ENCODE measurements around the gene PLA2G4E. TPM values are rescaled to one million over a fixed set of nuclear protein-coding genes. Genes with fewer than 3 reads are reported as not detected.

Gene PLA2G4E
- total RNA-seq, 4 donors from 2014 or later: not detected

DNA sequence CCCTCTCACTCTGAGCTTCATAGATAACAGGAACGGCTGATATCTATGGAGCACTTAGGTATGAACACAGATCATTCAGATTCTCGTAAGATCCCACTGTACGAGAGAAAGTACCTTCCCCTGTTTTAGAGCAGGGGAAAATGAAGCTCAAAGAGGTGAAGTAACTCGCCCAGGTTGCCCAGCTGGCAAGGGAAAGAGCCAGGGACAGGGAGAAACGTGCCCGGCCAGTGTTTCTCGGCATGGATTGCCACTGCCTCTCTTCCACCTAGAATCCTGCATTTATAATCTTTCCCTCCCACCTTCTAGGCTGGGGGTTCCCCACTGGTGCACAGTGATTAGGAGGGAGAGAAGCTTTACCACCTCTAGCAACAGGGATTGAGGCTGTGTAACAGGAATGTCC lies 87.5 kb downstream of the PLA2G4E start:
- no peak for TF ChIP-seq POLR2A (IDR thresholded peaks at IDR 0.05)
- TF ChIP-seq, protein P1, sequence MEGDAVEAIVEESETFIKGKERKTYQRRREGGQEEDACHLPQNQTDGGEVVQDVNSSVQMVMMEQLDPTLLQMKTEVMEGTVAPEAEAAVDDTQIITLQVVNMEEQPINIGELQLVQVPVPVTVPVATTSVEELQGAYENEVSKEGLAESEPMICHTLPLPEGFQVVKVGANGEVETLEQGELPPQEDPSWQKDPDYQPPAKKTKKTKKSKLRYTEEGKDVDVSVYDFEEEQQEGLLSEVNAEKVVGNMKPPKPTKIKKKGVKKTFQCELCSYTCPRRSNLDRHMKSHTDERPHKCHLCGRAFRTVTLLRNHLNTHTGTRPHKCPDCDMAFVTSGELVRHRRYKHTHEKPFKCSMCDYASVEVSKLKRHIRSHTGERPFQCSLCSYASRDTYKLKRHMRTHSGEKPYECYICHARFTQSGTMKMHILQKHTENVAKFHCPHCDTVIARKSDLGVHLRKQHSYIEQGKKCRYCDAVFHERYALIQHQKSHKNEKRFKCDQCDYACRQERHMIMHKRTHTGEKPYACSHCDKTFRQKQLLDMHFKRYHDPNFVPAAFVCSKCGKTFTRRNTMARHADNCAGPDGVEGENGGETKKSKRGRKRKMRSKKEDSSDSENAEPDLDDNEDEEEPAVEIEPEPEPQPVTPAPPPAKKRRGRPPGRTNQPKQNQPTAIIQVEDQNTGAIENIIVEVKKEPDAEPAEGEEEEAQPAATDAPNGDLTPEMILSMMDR (IDR thresholded peaks at IDR 0.05): no peak
- Histone ChIP-seq H3K4me3 (replicated peaks in 1 of 3) (no peak overlapping the region), H3K4me1 (peaks cover 4 to 53% of the 10 kb centered on the region in 2 donors), H3K36me3 (no peaks in the 10 kb centered on the region), H3K27ac (peak overlapping the region in 2 of 3 donors; percentile 5 to 30), H3K9me3 (no peaks in the 10 kb centered on the region), H3K27me3 (no peaks in the 10 kb centered on the region)
- WGBS, 2 donors: 84 to 91% methylated on average over 7 of the region's 7 CpGs
- intact Hi-C loops (cut with DNase I): no loop called here
- no peak for DNase-seq

DNA sequence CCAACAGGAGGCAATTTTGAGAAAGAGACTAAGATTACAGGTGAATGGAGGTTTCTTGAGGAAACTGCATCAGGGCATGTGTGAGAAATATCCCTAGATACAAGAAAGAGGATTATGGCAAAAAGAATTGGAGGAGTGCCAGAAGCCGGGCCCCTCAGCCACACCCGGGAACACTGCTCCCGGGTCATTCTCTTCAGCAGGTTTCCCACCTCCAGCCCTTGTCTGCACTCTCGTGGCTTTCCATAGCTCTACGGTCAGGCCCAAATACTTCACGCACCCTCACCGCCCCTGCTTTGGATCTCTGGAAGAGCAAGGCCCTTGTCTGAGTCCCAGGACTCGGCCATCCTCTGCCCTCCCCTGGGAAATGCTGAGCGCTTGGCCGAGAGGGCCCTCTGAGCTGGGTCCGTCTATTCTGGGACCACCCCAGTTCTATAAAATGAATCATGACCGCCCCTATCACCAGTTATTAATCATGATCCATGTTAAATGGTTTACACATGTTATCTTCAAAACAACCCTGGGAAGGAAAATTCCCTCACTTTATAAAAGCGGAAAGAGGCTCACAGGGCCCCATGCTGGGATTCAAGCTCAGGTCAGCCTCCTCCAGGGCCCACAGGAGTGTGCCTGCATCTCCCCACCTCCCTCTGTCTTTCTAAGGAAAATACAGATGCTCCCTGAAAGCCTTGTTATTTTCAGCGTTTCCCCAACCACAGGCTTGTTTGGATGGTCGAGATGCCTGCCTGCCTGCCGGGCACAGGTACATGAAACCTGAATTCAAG lies 88.1 kb downstream of the PLA2G4E start:
- Histone ChIP-seq H3K36me3 (no peaks in the 10 kb centered on the region), H3K9me3 (no peaks in the 10 kb centered on the region), H3K27me3 (no peaks in the 10 kb centered on the region), H3K4me1 (peaks cover 4 to 59% of the 10 kb centered on the region in 2 donors), H3K27ac (peak overlapping the region in 2 of 3 donors; percentile 5 to 30), H3K4me3 (replicated peaks in 1 of 3) (no peak overlapping the region)
- no peak for TF ChIP-seq POLR2A (IDR thresholded peaks at IDR 0.05)
- TF ChIP-seq, protein P1 (IDR thresholded peaks at IDR 0.05): no peak
- 70 to 72% methylated on average over 15 to 16 of the region's 16 CpGs for WGBS, 2 donors
- intact Hi-C loops (cut with DNase I): no loop called here
- DNase-seq: no peak

GRCh38 chr15:41932101-41932500 lies 88.7 kb downstream of the PLA2G4E start:
- peaks cover 4 to 62% of the 10 kb centered on the region in 2 donors for H3K4me1 ChIP-seq
- H3K9me3 ChIP-seq: no peaks in the 10 kb centered on the region
- DNase-seq: no peak
- H3K36me3 ChIP-seq: no peaks in the 10 kb centered on the region
- H3K27ac ChIP-seq: no peak overlapping the region
- no peak overlapping the region for H3K4me3 ChIP-seq (replicated peaks in 1 of 3)
- WGBS, 2 donors: 79 to 85% methylated on average over 9 of the region's 9 CpGs
- intact Hi-C loops (cut with DNase I): no loop called here
- TF ChIP-seq, protein P1 (IDR thresholded peaks at IDR 0.05): no peak
- no peak for TF ChIP-seq POLR2A (IDR thresholded peaks at IDR 0.05)
- no peaks in the 10 kb centered on the region for H3K27me3 ChIP-seq

Other genes with a start within 250 kb of the PLA2G4E start
- 10 to 100 TPM; 25.4 to 40.5 (median 33.6) TPM for gene MAPKBP1, start 246.6 kb downstream of the PLA2G4E start, total RNA-seq
- 10 to 100 TPM; 18.8 to 36.6 (median 28.3) TPM for gene JMJD7, start 192.9 kb downstream of the PLA2G4E start, total RNA-seq
- 10 to 100 TPM in 1 of 4 donors, 1 to 10 TPM in 3; 6.2 to 13.0 (median 8.6) TPM for gene PLA2G4B, start 182.2 kb downstream of the PLA2G4E start, total RNA-seq
- 1 to 10 TPM in 3 of 4 donors, under 1 TPM in 1; 0.40 to 2.5 (median 1.8) TPM for gene SPTBN5, start 127.0 kb downstream of the PLA2G4E start, total RNA-seq
- 10 to 100 TPM; 29.7 to 66.7 (median 37.9) TPM for gene EHD4, start 48.5 kb downstream of the PLA2G4E start, total RNA-seq
- gene PLA2G4D, start 73.5 kb upstream of the PLA2G4E start, total RNA-seq: not detected
- gene PLA2G4F, start 135.6 kb upstream of the PLA2G4E start, total RNA-seq: 10 to 100 TPM in 2 of 4 donors, 1 to 10 TPM in 2; 3.9 to 24.8 (median 14.1) TPM
- gene VPS39, start 187.3 kb upstream of the PLA2G4E start, total RNA-seq: 100 to 1,000 TPM in 2 of 4 donors, 10 to 100 TPM in 2; 75.0 to 156 (median 107) TPM